PC-9 (cell line): ENCODE data around the gene PKN2. TPM values are rescaled to one million over a fixed set of nuclear protein-coding genes. Genes with fewer than 3 reads are reported as not detected.
"Not testable (repeated sequence)": the region's sequence is repeated elsewhere in the genome, so short reads cannot be mapped to it uniquely, and the experiment has no call there.

ENCODE experiments used
- BruUV-seq: library from RNA; stranded (reverse); fragments of 400-500 nt; replicated peaks from 2 replicates; lab custom pipeline; 2021; lab: Mats Ljungman, UMichigan
- CTCF ChIA-PET: fragments of 300-600 bp; sonication (Branson Sonifier 250); formaldehyde crosslinking; loops from one replicate; lab custom pipeline; 2022; ENCODE audit warnings: antibody characterized with exemption; lab: Charles Lee
- POLR2A ChIA-PET: fragments of 300-600 bp; sonication (Branson Sonifier 250); formaldehyde crosslinking; loops from one replicate; lab custom pipeline; 2022; ENCODE audit warnings: antibody characterized with exemption; ENCODE audit not compliant: unreplicated experiment; lab: Charles Lee
- DNase-seq, 2 experiments: peaks; one replicate each; pipeline versions ENCODE4 v3.0.0 to v3.0.0-alpha.2; 2015 to 2022; ENCODE audit warnings: mixed read lengths in 1 of 2
- H2AFZ ChIP-seq: fragments of 200-600 bp; sonication (generic); 2 replicates; pipeline ENCODE4 v1.8.1; 2017; ENCODE audit warnings: antibody characterized with exemption
- H3F3A ChIP-seq: fragments of 200-600 bp; sonication (generic); 2 replicates; pipeline ENCODE4 v1.8.1; 2017; ENCODE audit warnings: antibody characterized with exemption, mild to moderate bottlenecking, low read depth; ENCODE audit not compliant: insufficient read depth
- H3K27ac ChIP-seq: fragments of 200-600 bp; sonication (generic); 2 replicates; pipeline ENCODE4 v1.6.1; 2016; ENCODE audit warnings: mixed run types
- H3K27me3 ChIP-seq: fragments of 200-600 bp; sonication (generic); 2 replicates; pipeline ENCODE4 v1.6.1; 2016; ENCODE audit warnings: low read depth, mixed run types; ENCODE audit not compliant: insufficient read depth
- H3K36me3 ChIP-seq: fragments of 200-600 bp; sonication (generic); 2 replicates; pipeline ENCODE4 v1.6.1; 2016; ENCODE audit warnings: low read depth, mixed run types
- H3K4me1 ChIP-seq: fragments of 200-600 bp; sonication (generic); replicated peaks from 2 replicates; pipeline ENCODE4 v1.6.1; 2016; ENCODE audit warnings: mixed run types; ENCODE audit not compliant: insufficient read depth
- H3K4me2 ChIP-seq: fragments of 200-600 bp; sonication (generic); 2 replicates; pipeline ENCODE4 v1.6.1; 2017; ENCODE audit warnings: mixed run types
- H3K4me3 ChIP-seq: fragments of 200-600 bp; sonication (generic); 2 replicates; pipeline ENCODE4 v1.6.1; 2016; ENCODE audit warnings: mixed run types
- H3K79me2 ChIP-seq: fragments of 200-600 bp; sonication (generic); 2 replicates; pipeline ENCODE4 v1.6.1; 2017; ENCODE audit warnings: low read depth, mixed run types
- H3K9me2 ChIP-seq: fragments of 200-600 bp; sonication (generic); 2 replicates; pipeline ENCODE4 v1.8.1; 2017; ENCODE audit warnings: mild to moderate bottlenecking; ENCODE audit not compliant: insufficient read depth
- H3K9me3 ChIP-seq: fragments of 200-600 bp; sonication (generic); 2 replicates; pipeline ENCODE4 v1.8.1; 2016; ENCODE audit warnings: low read depth; ENCODE audit not compliant: insufficient read depth
- H4K20me1 ChIP-seq: fragments of 200-600 bp; sonication (generic); 2 replicates; pipeline ENCODE4 v1.8.1; 2017; ENCODE audit not compliant: insufficient read depth
- EZH2 ChIP-seq: fragments of 200-600 bp; sonication (generic); IDR thresholded peaks from 2 replicates; pipeline ENCODE4 v1.8.0; 2017; ENCODE audit warnings: antibody characterized with exemption, low read depth
- intact Hi-C: fragments of 100-400 bp; cut with micrococcal nuclease; formaldehyde crosslinking; loops from one replicate; pipeline ENCODE4 v1.10.0; 2022; ENCODE audit not compliant: unreplicated experiment
- total RNA-seq: library from RNA; stranded (reverse); gene quantifications from 2 replicates; pipeline ENCODE4 v1.2.3, GENCODE V29; 2021
- TF ChIP-seq, protein P1 (sequence below): fragments of 200-600 bp; sonication (generic); conservative IDR thresholded peaks from 2 replicates; pipeline ENCODE4 v1.6.1; 2017; ENCODE audit warnings: mixed run types, antibody characterized with exemption, mild to moderate bottlenecking, moderate library complexity

Gene PKN2
- total RNA-seq, 1 experiment from 2014 or later, result 79.3 TPM

DNA sequence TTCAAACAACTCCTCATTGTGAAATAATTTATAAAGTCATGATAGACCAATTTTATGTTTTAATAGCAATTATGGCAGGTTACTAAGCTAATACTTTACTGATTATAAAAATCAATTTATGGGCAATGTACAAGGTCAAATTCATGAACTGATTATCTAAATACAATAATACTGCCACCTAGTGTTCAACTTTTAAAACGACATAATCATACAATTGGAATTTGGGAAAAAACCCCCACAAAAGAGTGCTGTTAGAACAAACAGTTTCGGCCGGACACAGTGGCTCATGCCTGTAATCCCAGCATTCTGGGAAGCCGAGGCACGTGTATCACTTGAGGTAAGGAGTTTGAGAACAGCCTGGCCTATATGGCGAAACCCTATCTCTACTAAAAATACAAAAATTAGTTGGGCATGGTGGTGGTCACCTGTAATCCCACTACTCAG lies 193.3 kb downstream of the PKN2 start:
- no peak overlapping the region for H3K4me2 ChIP-seq
- H3K4me3 ChIP-seq, result no peak overlapping the region
- peaks cover 19% of the 10 kb centered on the region for H4K20me1 ChIP-seq
- no TSS peak for BruUV-seq
- peaks cover 5% of the 10 kb centered on the region; the same call in 1 of the 2 replicates for H3K4me1 ChIP-seq
- H3K27me3 ChIP-seq, result no peaks in the 10 kb centered on the region
- 0 out of 2 replicates have a peak overlapping the region, but pooled peaks have one; percentile 3 for H3K27ac ChIP-seq
- no peak overlapping the region for H2AFZ ChIP-seq
- no peaks in the 10 kb centered on the region for H3K9me2 ChIP-seq
- peaks cover 5% of the 10 kb centered on the region; the same call in 1 of the 2 replicates for H3F3A ChIP-seq
- no peak for TF ChIP-seq EZH2
- TF ChIP-seq, protein P1, sequence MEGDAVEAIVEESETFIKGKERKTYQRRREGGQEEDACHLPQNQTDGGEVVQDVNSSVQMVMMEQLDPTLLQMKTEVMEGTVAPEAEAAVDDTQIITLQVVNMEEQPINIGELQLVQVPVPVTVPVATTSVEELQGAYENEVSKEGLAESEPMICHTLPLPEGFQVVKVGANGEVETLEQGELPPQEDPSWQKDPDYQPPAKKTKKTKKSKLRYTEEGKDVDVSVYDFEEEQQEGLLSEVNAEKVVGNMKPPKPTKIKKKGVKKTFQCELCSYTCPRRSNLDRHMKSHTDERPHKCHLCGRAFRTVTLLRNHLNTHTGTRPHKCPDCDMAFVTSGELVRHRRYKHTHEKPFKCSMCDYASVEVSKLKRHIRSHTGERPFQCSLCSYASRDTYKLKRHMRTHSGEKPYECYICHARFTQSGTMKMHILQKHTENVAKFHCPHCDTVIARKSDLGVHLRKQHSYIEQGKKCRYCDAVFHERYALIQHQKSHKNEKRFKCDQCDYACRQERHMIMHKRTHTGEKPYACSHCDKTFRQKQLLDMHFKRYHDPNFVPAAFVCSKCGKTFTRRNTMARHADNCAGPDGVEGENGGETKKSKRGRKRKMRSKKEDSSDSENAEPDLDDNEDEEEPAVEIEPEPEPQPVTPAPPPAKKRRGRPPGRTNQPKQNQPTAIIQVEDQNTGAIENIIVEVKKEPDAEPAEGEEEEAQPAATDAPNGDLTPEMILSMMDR, result peak; percentile 94
- intact Hi-C loops, result loop anchor here (1.0 to 10.0 kb wide), 3 partner anchors 220 to 693 kb away; no protein-coding TSS in a partner anchor
- ChIA-PET POLR2A (no interaction called here), CTCF (interaction anchor here (0.6 to 1.3 kb wide), 3 partner anchors 222 to 273 kb away, joined by 3 to 5 read pairs (median 4); no protein-coding TSS in a partner anchor)
- H3K79me2 ChIP-seq, result peaks cover 43% of the 10 kb centered on the region
- H3K36me3 ChIP-seq, result peaks cover 19% of the 10 kb centered on the region; the same call in 1 of the 2 replicates
- H3K9me3 ChIP-seq, result no peaks in the 10 kb centered on the region
- DNase-seq, result peak in 1 of 2 experiments; percentile 53

DNA sequence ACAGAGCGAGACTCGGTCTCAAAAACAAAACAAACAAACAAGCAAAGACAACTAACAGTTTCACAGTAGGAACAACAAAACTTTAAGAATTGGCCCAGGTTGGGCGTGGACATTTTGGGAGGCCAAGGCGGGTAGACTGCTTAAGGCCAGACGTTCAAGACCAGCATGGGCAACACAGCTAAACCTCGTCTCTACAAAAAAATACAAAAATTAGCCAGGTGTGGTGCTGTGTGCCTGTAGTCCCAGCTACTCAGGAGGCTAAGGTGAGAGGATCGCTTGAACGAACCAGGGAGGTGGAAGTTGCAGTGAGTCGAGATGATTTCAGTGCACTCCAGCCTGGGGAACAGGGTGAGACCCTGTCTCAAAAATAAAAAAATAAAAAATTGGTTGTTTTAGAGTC lies 193.8 kb downstream of the PKN2 start:
- Histone ChIP-seq H3K4me3 (no peak overlapping the region), H3K9me3 (no peaks in the 10 kb centered on the region), H3K79me2 (peaks cover 38% of the 10 kb centered on the region), H3K9me2 (no peaks in the 10 kb centered on the region), H3K27me3 (no peaks in the 10 kb centered on the region), H2AFZ (no peak overlapping the region), H3K4me1 (peaks cover 5% of the 10 kb centered on the region; the same call in 1 of the 2 replicates), H3K36me3 (peaks cover 24% of the 10 kb centered on the region; the same call in 1 of the 2 replicates), H3F3A (peaks cover 5% of the 10 kb centered on the region; the same call in 1 of the 2 replicates), H3K4me2 (no peak overlapping the region), H3K27ac (0 out of 2 replicates have a peak overlapping the region, but pooled peaks have one; percentile 3), H4K20me1 (peaks cover 21% of the 10 kb centered on the region)
- TF ChIP-seq, protein P1, result no peak
- TF ChIP-seq EZH2, result no peak
- no TSS peak for BruUV-seq
- intact Hi-C loops, result loop anchor here (1.0 to 10.0 kb wide), 3 partner anchors 221 to 693 kb away; no protein-coding TSS in a partner anchor
- ChIA-PET CTCF (interaction anchor here (1.3 kb wide), 1 partner anchor 222 kb away, joined by 5 read pairs; no protein-coding TSS in a partner anchor), POLR2A (no interaction called here)
- peak in 1 of 2 experiments; percentile 18 for DNase-seq

DNA sequence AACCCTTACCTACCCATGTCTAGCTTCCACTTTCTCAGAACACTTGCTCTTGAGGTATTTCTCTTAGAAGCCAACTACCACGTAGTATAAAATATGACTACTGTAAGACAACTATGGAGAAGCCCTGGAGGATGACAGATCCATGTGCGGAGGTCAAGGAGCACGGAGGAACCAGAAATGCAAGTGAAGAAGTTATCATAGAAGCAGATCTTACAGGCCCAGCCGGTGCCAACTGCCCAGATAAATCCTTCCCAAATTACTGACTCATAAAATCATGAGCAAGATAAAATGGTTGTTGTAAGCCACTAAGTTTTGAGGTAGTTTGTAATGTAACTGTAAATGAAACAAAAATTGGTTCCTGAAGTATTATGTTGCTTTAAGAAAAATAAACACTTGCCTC lies 194.7 kb downstream of the PKN2 start:
- intact Hi-C loops, result loop anchor here (5.0 to 10.0 kb wide), 2 partner anchors 221 to 694 kb away; no protein-coding TSS in a partner anchor
- Histone ChIP-seq H3K27me3 (no peaks in the 10 kb centered on the region), H4K20me1 (peaks cover 25% of the 10 kb centered on the region), H3K4me1 (peaks cover 5% of the 10 kb centered on the region; the same call in 1 of the 2 replicates), H3K79me2 (peaks cover 34% of the 10 kb centered on the region), H3K36me3 (peaks cover 29% of the 10 kb centered on the region; the same call in 1 of the 2 replicates), H3K27ac (peak overlapping the region; percentile 3; the same call in 1 of the 2 replicates), H3K9me3 (no peaks in the 10 kb centered on the region), H3K4me2 (no peak overlapping the region), H2AFZ (no peak overlapping the region), H3K4me3 (no peak overlapping the region), H3K9me2 (no peaks in the 10 kb centered on the region), H3F3A (peaks cover 10% of the 10 kb centered on the region; the same call in 1 of the 2 replicates)
- ChIA-PET CTCF (interaction anchor here (1.3 kb wide), 1 partner anchor 223 kb away, joined by 5 read pairs; no protein-coding TSS in a partner anchor), POLR2A (no interaction called here)
- DNase-seq, result peak in 1 of 2 experiments; percentile 52
- no TSS peak for BruUV-seq
- TF ChIP-seq, protein P1, result no peak
- no peak for TF ChIP-seq EZH2

DNA sequence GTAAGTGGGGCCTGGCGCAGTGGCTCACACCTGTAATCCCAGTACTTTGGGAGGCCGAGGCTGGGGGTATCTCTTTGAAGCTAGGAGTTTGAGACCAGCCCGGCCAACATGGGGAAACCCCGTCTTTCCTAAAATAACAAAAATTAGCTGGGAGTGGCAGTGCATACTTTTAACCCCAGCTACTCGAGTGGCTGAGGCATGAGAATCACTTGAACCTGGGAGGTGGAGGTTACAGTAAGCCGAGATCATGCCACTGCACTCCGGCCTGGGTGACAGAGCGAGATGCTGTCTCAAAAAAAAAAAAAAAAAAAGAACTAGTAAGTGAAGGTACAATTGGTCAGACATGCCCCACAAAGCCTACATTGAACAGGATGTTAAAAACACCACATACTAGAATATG lies 196.6 kb downstream of the PKN2 start:
- CTCF ChIA-PET, H2AFZ ChIP-seq, H3K27ac ChIP-seq, H3K4me3 ChIP-seq, H3K27me3 ChIP-seq, H3K4me1 ChIP-seq, H3K4me2 ChIP-seq, intact Hi-C loops, H3K9me2 ChIP-seq, H3K9me3 ChIP-seq, BruUV-seq: not testable (repeated sequence)
- DNase-seq, result peak in 1 of 2 experiments; percentile 31
- Histone ChIP-seq H3K36me3 (peaks cover 40% of the 10 kb centered on the region), H4K20me1 (peaks cover 25% of the 10 kb centered on the region), H3K79me2 (peaks cover 23% of the 10 kb centered on the region), H3F3A (peaks cover 13% of the 10 kb centered on the region; the same call in 1 of the 2 replicates)
- POLR2A ChIA-PET, result interaction anchor here (0.6 kb wide), 1 partner anchor 1115 kb away, joined by 5 read pairs; no protein-coding TSS in a partner anchor
